GM23248 (cell line): ENCODE data around the gene SLC18B1. TPM values are rescaled to one million over a fixed set of nuclear protein-coding genes. Genes with fewer than 3 reads are reported as not detected.

Source experiments
- DNase-seq: peaks from one replicate; pipeline ENCODE4 v3.0.0-alpha.2; 2015
- H2AFZ ChIP-seq: fragments of 200-600 bp; sonication (generic); 2 replicates; pipeline ENCODE4 v1.6.1; 2016; ENCODE audit warnings: antibody characterized with exemption
- H3F3A ChIP-seq: fragments of 200-600 bp; sonication (generic); 2 replicates; pipeline ENCODE4 v1.6.1; 2016; ENCODE audit warnings: mild to moderate bottlenecking, antibody characterized with exemption, mixed run types; ENCODE audit not compliant: insufficient read depth
- H3K27ac ChIP-seq: fragments of 200-600 bp; sonication (generic); 2 replicates; pipeline ENCODE4 v1.5.1; 2016; ENCODE audit warnings: mild to moderate bottlenecking
- H3K27me3 ChIP-seq: fragments of 200-600 bp; sonication (generic); replicated peaks from 2 replicates; pipeline ENCODE4 v1.6.1; 2016; ENCODE audit warnings: mild to moderate bottlenecking; ENCODE audit not compliant: insufficient read depth
- H3K36me3 ChIP-seq: fragments of 200-600 bp; sonication (generic); 2 replicates; pipeline ENCODE4 v1.6.1; 2016; ENCODE audit warnings: low read depth, mild to moderate bottlenecking
- H3K4me1 ChIP-seq: fragments of 200-600 bp; sonication (generic); 2 replicates; pipeline ENCODE4 v1.6.1; 2016; ENCODE audit warnings: mild to moderate bottlenecking; ENCODE audit not compliant: insufficient read depth
- H3K4me2 ChIP-seq: fragments of 200-600 bp; sonication (generic); one replicate; pipeline ENCODE4 v1.6.1; 2016; ENCODE audit warnings: mild to moderate bottlenecking; ENCODE audit not compliant: unreplicated experiment
- H3K4me3 ChIP-seq: fragments of 200-600 bp; sonication (generic); 2 replicates; pipeline ENCODE4 v1.5.1; 2016; ENCODE audit warnings: mild to moderate bottlenecking
- H3K79me2 ChIP-seq: fragments of 200-600 bp; sonication (generic); 2 replicates; pipeline ENCODE4 v1.6.1; 2016; ENCODE audit warnings: mild to moderate bottlenecking; ENCODE audit not compliant: insufficient read depth
- H3K9ac ChIP-seq: fragments of 200-600 bp; sonication (generic); 2 replicates; pipeline ENCODE4 v1.6.1; 2016; ENCODE audit warnings: mild to moderate bottlenecking
- H3K9me2 ChIP-seq: fragments of 200-600 bp; sonication (generic); 2 replicates; pipeline ENCODE4 v1.6.1; 2016; ENCODE audit warnings: mixed run types, mild to moderate bottlenecking, moderate library complexity; ENCODE audit not compliant: insufficient read depth
- H3K9me3 ChIP-seq: fragments of 200-600 bp; sonication (generic); one replicate; pipeline ENCODE4 v1.6.1; 2017; ENCODE audit warnings: low read depth
- H4K20me1 ChIP-seq: fragments of 200-600 bp; sonication (generic); 2 replicates; pipeline ENCODE4 v1.6.0; 2016; ENCODE audit not compliant: insufficient read depth
- EZH2 ChIP-seq: fragments of 200-600 bp; sonication (generic); IDR thresholded peaks from 2 replicates; pipeline ENCODE4 v1.6.1; 2018; ENCODE audit warnings: antibody characterized with exemption, mild to moderate bottlenecking; ENCODE audit not compliant: insufficient read depth, poor library complexity, severe bottlenecking
- EZH2phosphoT487 ChIP-seq: fragments of 200-600 bp; sonication (generic); IDR thresholded peaks from 2 replicates; pipeline ENCODE4 v1.6.1; 2018; ENCODE audit warnings: antibody characterized with exemption, moderate library complexity, mild to moderate bottlenecking, low read depth; ENCODE audit not compliant: insufficient read depth
- WGBS, 2 experiments: methylation state at CpG; one replicate each; pipeline ENCODE4 v1.1.6; 2015 to 2017; ENCODE audit warnings: low lambda C conversion rate in 2 of 2, low coverage in 1 of 2; ENCODE audit errors: missing lambda C conversion rate in 2 of 2; 5-methylcytosine and 5-hydroxymethylcytosine counted together
- in situ Hi-C: fragments of 300-500 bp; cut with MboI; formaldehyde crosslinking; loops from 2 replicates; pipeline ENCODE4 v1.15.0; 2020
- polyA plus RNA-seq: library from polyadenylated mRNA; unstranded; fragments of >200 nt; fragmentation: Nextera tagmentation; extraction: Ambion mirVana; gene quantifications from 2 replicates; pipeline ENCODE4 v1.2.1, GENCODE V29; 2016
- total RNA-seq: library from RNA; depleted of rRNA; stranded (reverse); fragments of >200 nt; shearing (Covaris generic); gene quantifications from 2 replicates; pipeline ENCODE4 v1.2.3, GENCODE V29; 2014

SLC18B1 gene
- total and polyA plus RNA-seq, 2 experiments from 2014 or later = 4.6 to 5.8 TPM

DNA sequence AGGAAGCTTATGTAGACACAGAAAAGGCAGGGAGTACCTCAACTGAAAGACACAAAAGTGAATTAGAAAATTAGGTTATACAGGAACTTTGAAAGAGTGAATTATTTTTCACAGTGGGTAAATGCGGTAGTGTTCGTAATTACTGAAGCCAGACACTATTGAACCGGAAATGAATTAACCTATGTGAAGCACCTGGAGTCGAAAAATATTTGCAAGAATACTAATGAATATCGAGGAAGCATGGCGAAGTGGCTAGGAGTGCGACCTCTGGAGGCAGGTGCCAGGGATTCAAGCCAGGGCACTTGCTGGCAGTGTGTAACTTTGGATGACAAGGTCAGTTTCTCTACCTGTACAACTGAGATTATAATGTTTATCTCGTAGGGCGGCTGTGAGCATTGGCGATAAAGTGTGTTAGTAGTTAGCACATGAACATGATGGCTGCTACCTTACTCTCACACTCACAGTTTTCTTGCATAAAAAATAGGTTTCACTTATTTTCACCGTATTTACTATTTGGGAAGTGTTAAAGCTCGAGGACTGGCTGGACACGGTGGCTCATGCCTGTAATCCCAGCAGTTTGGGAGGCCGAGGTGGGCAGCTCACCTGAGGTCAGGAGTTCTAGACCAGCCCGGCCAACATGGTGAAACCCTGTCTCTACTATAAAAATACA lies 567 bp upstream of the SLC18B1 start:
- peak; percentile 80 for DNase-seq
- Histone ChIP-seq H3K79me2 (no peaks in the 10 kb centered on the region), H3K27me3 (no peaks in the 10 kb centered on the region), H3K9ac (peak overlapping the region; percentile 75), H3K9me2 (no peaks in the 10 kb centered on the region), H3K4me2 (peak overlapping the region; percentile 92), H3K4me1 (peaks cover 4% of the 10 kb centered on the region; the same call in 1 of the 2 replicates), H3F3A (no peaks in the 10 kb centered on the region), H4K20me1 (no peaks in the 10 kb centered on the region), H3K27ac (peak overlapping the region; percentile 32; the same call in 1 of the 2 replicates), H2AFZ (no peak overlapping the region), H3K9me3 (no peaks in the 10 kb centered on the region), H3K36me3 (no peaks in the 10 kb centered on the region), H3K4me3 (peak overlapping the region; percentile 80)
- 13 to 17% methylated on average over 15 of the region's 15 CpGs for WGBS, 2 experiments
- in situ Hi-C loops = loop anchor here (25.0 kb wide), 2 partner anchors 262 to 887 kb away; partner anchors contain the start of gene TAAR9
- no peak for TF ChIP-seq EZH2phosphoT487
- no peak for TF ChIP-seq EZH2

DNA sequence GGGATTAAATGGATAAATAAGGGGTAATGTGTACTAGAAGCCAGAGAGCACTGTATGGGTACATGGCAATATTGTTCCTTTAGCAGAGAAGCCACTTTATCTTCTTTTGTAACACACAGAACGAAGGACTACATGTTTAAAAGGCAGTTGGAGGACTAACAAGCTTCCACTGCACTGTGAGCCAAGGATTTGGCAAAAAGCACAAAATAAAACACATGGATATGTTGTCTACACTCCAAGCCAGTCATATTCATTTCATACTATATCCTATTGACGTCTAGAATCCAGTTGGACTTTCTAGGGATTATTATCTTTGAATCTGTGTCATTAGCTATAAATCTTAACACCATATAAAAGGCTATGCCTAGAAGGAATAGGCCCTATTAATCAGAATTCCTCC lies 3.0 kb downstream of the SLC18B1 start:
- in situ Hi-C loops = loop anchor here (25.0 kb wide), 2 partner anchors 258 to 883 kb away; partner anchors contain the start of gene TAAR9

GRCh38 chr6:132792510-132792909 lies 5.9 kb downstream of the SLC18B1 start:
- Histone ChIP-seq H4K20me1 (no peaks in the 10 kb centered on the region), H3K9me3 (no peaks in the 10 kb centered on the region), H3K79me2 (no peaks in the 10 kb centered on the region), H3K4me2 (no peak overlapping the region), H3K4me3 (no peak overlapping the region), H3K4me1 (peaks cover 1% of the 10 kb centered on the region; the same call in 1 of the 2 replicates), H3K27ac (no peak overlapping the region), H3F3A (no peaks in the 10 kb centered on the region), H3K27me3 (no peaks in the 10 kb centered on the region), H3K9me2 (no peaks in the 10 kb centered on the region), H3K36me3 (no peaks in the 10 kb centered on the region), H3K9ac (no peak overlapping the region), H2AFZ (no peak overlapping the region)
- TF ChIP-seq EZH2phosphoT487 = no peak
- no peak for TF ChIP-seq EZH2
- no peak for DNase-seq
- WGBS, 2 experiments = 89 to 97% methylated on average over 5 of the region's 5 CpGs
- in situ Hi-C loops = loop anchor here (25.0 kb wide), 2 partner anchors 255 to 880 kb away; partner anchors contain the start of gene TAAR9

More for the DNA sequence above, 3.0 kb downstream of the SLC18B1 start:
- Histone ChIP-seq H3K4me1 (peaks cover 4% of the 10 kb centered on the region; the same call in 1 of the 2 replicates), H3K9me3 (no peaks in the 10 kb centered on the region), H3K79me2 (no peaks in the 10 kb centered on the region), H3K27ac (no peak overlapping the region), H3K4me3 (no peak overlapping the region), H4K20me1 (no peaks in the 10 kb centered on the region), H3K4me2 (no peak overlapping the region), H3F3A (no peaks in the 10 kb centered on the region), H3K9me2 (no peaks in the 10 kb centered on the region), H3K9ac (no peak overlapping the region), H2AFZ (no peak overlapping the region), H3K36me3 (no peaks in the 10 kb centered on the region), H3K27me3 (no peaks in the 10 kb centered on the region)
- 53 to 73% methylated on average over 2 of the region's 2 CpGs for WGBS, 2 experiments
- DNase-seq = no peak
- no peak for TF ChIP-seq EZH2phosphoT487
- TF ChIP-seq EZH2 = no peak

DNA sequence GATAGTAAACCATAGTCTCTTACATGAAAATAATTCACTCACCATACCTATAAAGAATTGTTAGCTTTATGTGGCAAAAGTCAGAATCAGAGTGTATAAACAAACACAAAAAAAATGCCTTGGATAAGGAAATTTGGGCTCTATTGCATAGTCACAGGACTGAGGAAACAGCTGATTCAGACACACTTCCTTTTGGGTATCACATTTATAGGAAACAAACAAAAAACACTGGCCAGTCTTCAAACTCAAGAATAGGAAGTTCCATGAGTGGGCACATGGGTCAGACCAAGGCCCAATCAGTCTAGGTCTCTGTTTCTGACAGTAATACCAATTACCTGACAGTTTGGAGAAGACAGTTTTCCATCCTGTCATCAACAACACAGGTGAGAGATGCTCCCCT lies 8.0 kb downstream of the SLC18B1 start:
- in situ Hi-C loops = loop anchor here (25.0 kb wide), 2 partner anchors 253 to 878 kb away; partner anchors contain the start of gene TAAR9
- no peaks in the 10 kb centered on the region for H3K79me2 ChIP-seq
- H3K27me3 ChIP-seq = no peaks in the 10 kb centered on the region
- no peaks in the 10 kb centered on the region for H3K36me3 ChIP-seq
- H3K27ac ChIP-seq = no peak overlapping the region
- H3K9me3 ChIP-seq = no peaks in the 10 kb centered on the region
- H3K4me2 ChIP-seq = no peak overlapping the region
- H3F3A ChIP-seq = no peaks in the 10 kb centered on the region
- H2AFZ ChIP-seq = no peak overlapping the region
- no peak overlapping the region for H3K9ac ChIP-seq
- no peaks in the 10 kb centered on the region for H4K20me1 ChIP-seq
- H3K4me1 ChIP-seq = no peaks in the 10 kb centered on the region
- no peaks in the 10 kb centered on the region for H3K9me2 ChIP-seq
- H3K4me3 ChIP-seq = no peak overlapping the region
- no peak for TF ChIP-seq EZH2phosphoT487
- TF ChIP-seq EZH2 = no peak
- DNase-seq = no peak
